K562 (cell line): Measurements from ENCODE around the gene TFRC. TPM values are rescaled to one million over a fixed set of nuclear protein-coding genes. Genes with fewer than 3 reads are reported as not detected.
A peak's percentile ranks its signal among the peaks of the same experiment; 100 is the strongest.

Experiments
- AFF1 ChIP-seq, 2 experiments: fragments of 450-650 bp; IDR thresholded peaks; 2 replicates each; pipeline ENCODE4 v1.6.1; 2018; ENCODE audit warnings: mild to moderate bottlenecking in 2 of 2, low read depth in 1 of 2; ENCODE audit not compliant: partially characterized antibody in 2 of 2
- FOSL1 ChIP-seq: fragments of 200-800 bp; sonication (Bioruptor generic); conservative IDR thresholded peaks from 2 replicates; pipeline ENCODE4 v1.6.1; 2016; ENCODE audit warnings: missing genetic modification characterization, missing compliant biosample characterization
- HLTF ChIP-seq: fragments of 450-650 bp; IDR thresholded peaks from 2 replicates; pipeline ENCODE4 v1.6.1; 2016
- KDM1A ChIP-seq, 2 experiments: fragments of 450-650 bp; IDR thresholded peaks; 2 replicates each; pipeline ENCODE4 v1.6.1; 2016; ENCODE audit warnings: mild to moderate bottlenecking in 2 of 2
- LCOR ChIP-seq: sonication (generic); formaldehyde crosslinking; IDR thresholded peaks from 2 replicates; pipeline ENCODE4 v1.8.0; 2022; ENCODE audit warnings: mild to moderate bottlenecking, missing genetic modification reagents
- MTA2 ChIP-seq: fragments of 450-650 bp; IDR thresholded peaks from 2 replicates; pipeline ENCODE4 v1.6.1; 2016; ENCODE audit warnings: low read depth
- PHF8 ChIP-seq: fragments of 200-600 bp; sonication (generic); IDR thresholded peaks from 2 replicates; pipeline ENCODE4 v1.6.1; 2012; ENCODE audit warnings: mixed run types, mild to moderate bottlenecking, inconsistent platforms, low read length, moderate library complexity, borderline replicate concordance
- PKNOX1 ChIP-seq: fragments of 450-650 bp; IDR thresholded peaks from 2 replicates; pipeline ENCODE4 v1.6.1; 2016
- POLR2B ChIP-seq: fragments of 450-650 bp; IDR thresholded peaks from 2 replicates; pipeline ENCODE4 v1.6.1; 2018; ENCODE audit warnings: low read depth; ENCODE audit not compliant: partially characterized antibody
- SMAD4 ChIP-seq: fragments of 250-450 bp; sonication (Bioruptor Pico); conservative IDR thresholded peaks from 2 replicates; pipeline ENCODE4 v1.8.0; 2021; ENCODE audit warnings: inconsistent platforms, mild to moderate bottlenecking, moderate library complexity
- TCF7 ChIP-seq: sonication (generic); IDR thresholded peaks from 2 replicates; pipeline ENCODE4 v1.6.1; 2016; ENCODE audit warnings: antibody characterized with exemption, borderline replicate concordance
- ZNF239 ChIP-seq: fragments of 250-450 bp; sonication (Bioruptor Pico); IDR thresholded peaks from 2 replicates; pipeline ENCODE4 v1.4.0; 2020; ENCODE audit warnings: mild to moderate bottlenecking
- ZNF263 ChIP-seq: sonication (generic); formaldehyde crosslinking; IDR thresholded peaks from 2 replicates; pipeline ENCODE4 v1.8.0; 2022; ENCODE audit warnings: mild to moderate bottlenecking, missing genetic modification reagents, borderline replicate concordance
- ZNF707 ChIP-seq: fragments of 250-450 bp; sonication (Bioruptor Pico); conservative IDR thresholded peaks from 2 replicates; pipeline ENCODE4 v1.8.0; 2022; ENCODE audit warnings: inconsistent platforms, mild to moderate bottlenecking, moderate library complexity
- ZNF778 ChIP-seq: fragments of 450-650 bp; formaldehyde crosslinking; IDR thresholded peaks from 2 replicates; pipeline ENCODE4 v1.4.0; 2020; ENCODE audit warnings: mild to moderate bottlenecking, moderate library complexity
- ZZZ3 ChIP-seq: fragments of 450-650 bp; IDR thresholded peaks from 2 replicates; pipeline ENCODE4 v1.6.1; 2016; ENCODE audit warnings: antibody characterized with exemption, mild to moderate bottlenecking, moderate library complexity
- polyA plus RNA-seq, 8 experiments: library from polyadenylated mRNA; depleted of rRNA in 4 of 8; stranded (reverse) in 5 of 8; unstranded in 3 of 8; fragments of >200 nt; fragmentation: Nextera tagmentation in 2 of 8; fragmentation: Illumina TruSeq in 1 of 8; extraction: Ambion mirVana in 2 of 8; extraction: Trizol in 1 of 8; gene quantifications; 2 replicates each; pipeline versions ENCODE4 v1.2.1 to v1.2.3, GENCODE V29; 2011 to 2014; ENCODE audit warnings: inconsistent platforms in 1 of 8, missing spikeins in 1 of 8
- total RNA-seq, 7 experiments: library from RNA; depleted of rRNA in 6 of 7; stranded (reverse); fragments of >200 nt in 6 of 7; fragmentation: Illumina TruSeq in 2 of 7; extraction: Trizol in 2 of 7; gene quantifications; 2 replicates each; pipeline versions ENCODE4 v1.2.1 to v1.2.3, GENCODE V29; 2011 to 2021; ENCODE audit warnings: low replicate concordance in 1 of 7
- TF ChIP-seq, protein P1 (sequence below): fragments of 450-650 bp; IDR thresholded peaks from 2 replicates; pipeline ENCODE4 v1.6.1; 2017; ENCODE audit warnings: antibody characterized with exemption, mild to moderate bottlenecking
- TF ChIP-seq, protein P2 (sequence below): sonication (generic); IDR thresholded peaks from 2 replicates; pipeline ENCODE4 v1.6.1; 2016

Gene TFRC
- total and polyA plus RNA-seq, 9 of the 15 experiments (the other 6 are each of a cell fraction or from before 2014, with no cell fraction given), result 149 to 679 (median 332) TPM

GRCh38 chr3:196127308-196128040 lies 45.6 kb upstream of the TFRC start (continued):
- no peak for TF ChIP-seq TCF7
- TF ChIP-seq ZNF707 (CRISPR knock-in tag), result 0 out of 2 replicates have a peak, but pooled peaks have one; percentile 48
- TF ChIP-seq, protein P1, sequence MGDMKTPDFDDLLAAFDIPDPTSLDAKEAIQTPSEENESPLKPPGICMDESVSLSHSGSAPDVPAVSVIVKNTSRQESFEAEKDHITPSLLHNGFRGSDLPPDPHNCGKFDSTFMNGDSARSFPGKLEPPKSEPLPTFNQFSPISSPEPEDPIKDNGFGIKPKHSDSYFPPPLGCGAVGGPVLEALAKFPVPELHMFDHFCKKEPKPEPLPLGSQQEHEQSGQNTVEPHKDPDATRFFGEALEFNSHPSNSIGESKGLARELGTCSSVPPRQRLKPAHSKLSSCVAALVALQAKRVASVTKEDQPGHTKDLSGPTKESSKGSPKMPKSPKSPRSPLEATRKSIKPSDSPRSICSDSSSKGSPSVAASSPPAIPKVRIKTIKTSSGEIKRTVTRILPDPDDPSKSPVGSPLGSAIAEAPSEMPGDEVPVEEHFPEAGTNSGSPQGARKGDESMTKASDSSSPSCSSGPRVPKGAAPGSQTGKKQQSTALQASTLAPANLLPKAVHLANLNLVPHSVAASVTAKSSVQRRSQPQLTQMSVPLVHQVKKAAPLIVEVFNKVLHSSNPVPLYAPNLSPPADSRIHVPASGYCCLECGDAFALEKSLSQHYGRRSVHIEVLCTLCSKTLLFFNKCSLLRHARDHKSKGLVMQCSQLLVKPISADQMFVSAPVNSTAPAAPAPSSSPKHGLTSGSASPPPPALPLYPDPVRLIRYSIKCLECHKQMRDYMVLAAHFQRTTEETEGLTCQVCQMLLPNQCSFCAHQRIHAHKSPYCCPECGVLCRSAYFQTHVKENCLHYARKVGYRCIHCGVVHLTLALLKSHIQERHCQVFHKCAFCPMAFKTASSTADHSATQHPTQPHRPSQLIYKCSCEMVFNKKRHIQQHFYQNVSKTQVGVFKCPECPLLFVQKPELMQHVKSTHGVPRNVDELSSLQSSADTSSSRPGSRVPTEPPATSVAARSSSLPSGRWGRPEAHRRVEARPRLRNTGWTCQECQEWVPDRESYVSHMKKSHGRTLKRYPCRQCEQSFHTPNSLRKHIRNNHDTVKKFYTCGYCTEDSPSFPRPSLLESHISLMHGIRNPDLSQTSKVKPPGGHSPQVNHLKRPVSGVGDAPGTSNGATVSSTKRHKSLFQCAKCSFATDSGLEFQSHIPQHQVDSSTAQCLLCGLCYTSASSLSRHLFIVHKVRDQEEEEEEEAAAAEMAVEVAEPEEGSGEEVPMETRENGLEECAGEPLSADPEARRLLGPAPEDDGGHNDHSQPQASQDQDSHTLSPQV, result peak; percentile 81
- peak; percentile 37; the same call in 1 of the 2 replicates for TF ChIP-seq PKNOX1
- peak; percentile 69 for TF ChIP-seq SMAD4
- TF ChIP-seq, protein P2, sequence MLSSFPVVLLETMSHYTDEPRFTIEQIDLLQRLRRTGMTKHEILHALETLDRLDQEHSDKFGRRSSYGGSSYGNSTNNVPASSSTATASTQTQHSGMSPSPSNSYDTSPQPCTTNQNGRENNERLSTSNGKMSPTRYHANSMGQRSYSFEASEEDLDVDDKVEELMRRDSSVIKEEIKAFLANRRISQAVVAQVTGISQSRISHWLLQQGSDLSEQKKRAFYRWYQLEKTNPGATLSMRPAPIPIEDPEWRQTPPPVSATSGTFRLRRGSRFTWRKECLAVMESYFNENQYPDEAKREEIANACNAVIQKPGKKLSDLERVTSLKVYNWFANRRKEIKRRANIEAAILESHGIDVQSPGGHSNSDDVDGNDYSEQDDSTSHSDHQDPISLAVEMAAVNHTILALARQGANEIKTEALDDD, result peak; percentile 25; the same call in 1 of the 2 replicates
- peak in 1 of 2 experiments; percentile 84 for TF ChIP-seq AFF1 (IDR thresholded peaks at IDR 0.05; ENCODE audit: low read depth in 1 of 2, partially characterized antibody in 2 of 2)
- peak; percentile 70; the same call in 1 of the 2 replicates for TF ChIP-seq LCOR
- TF ChIP-seq FOSL1 (tag), result no peak; the same call in 1 of the 2 replicates
- TF ChIP-seq ZNF263 (CRISPR knock-in tag), result peak; percentile 58; the same call in 1 of the 2 replicates
- no peak for TF ChIP-seq POLR2B
- TF ChIP-seq ZZZ3, result no peak
- no peak for TF ChIP-seq ZNF239 (CRISPR knock-in tag)
- peak; percentile 70; the same call in 1 of the 2 replicates for TF ChIP-seq HLTF
- no peak for TF ChIP-seq ZNF778 (CRISPR knock-in tag)
- TF ChIP-seq MTA2, result peak; percentile 65; the same call in 1 of the 2 replicates
- TF ChIP-seq PHF8, result peak; percentile 19; the same call in 1 of the 2 replicates
- TF ChIP-seq KDM1A (IDR thresholded peaks at IDR 0.05), result peak in 1 of 2 experiments; percentile 59; a peak in 2 of 4 replicates
